DMS79 treated with DMSO at 0.1 percent for 48 hours (cell line): Measurements from ENCODE around the gene C5orf63.
"Not testable (repeated sequence)": the region's sequence is repeated elsewhere in the genome, so short reads cannot be mapped to it uniquely, and the experiment has no call there.

Source experiments
- DNase-seq: peaks from one replicate; lab custom pipeline; 2025; lab: John Stamatoyannopoulos, UW

Gene C5orf63

GRCh38 chr5:127074466-127074865 lies 1.2 kb upstream of the C5orf63 start:
- no peak for DNase-seq

GRCh38 chr5:127070243-127070642 lies 3.1 kb downstream of the C5orf63 start:
- no peak for DNase-seq

DNA sequence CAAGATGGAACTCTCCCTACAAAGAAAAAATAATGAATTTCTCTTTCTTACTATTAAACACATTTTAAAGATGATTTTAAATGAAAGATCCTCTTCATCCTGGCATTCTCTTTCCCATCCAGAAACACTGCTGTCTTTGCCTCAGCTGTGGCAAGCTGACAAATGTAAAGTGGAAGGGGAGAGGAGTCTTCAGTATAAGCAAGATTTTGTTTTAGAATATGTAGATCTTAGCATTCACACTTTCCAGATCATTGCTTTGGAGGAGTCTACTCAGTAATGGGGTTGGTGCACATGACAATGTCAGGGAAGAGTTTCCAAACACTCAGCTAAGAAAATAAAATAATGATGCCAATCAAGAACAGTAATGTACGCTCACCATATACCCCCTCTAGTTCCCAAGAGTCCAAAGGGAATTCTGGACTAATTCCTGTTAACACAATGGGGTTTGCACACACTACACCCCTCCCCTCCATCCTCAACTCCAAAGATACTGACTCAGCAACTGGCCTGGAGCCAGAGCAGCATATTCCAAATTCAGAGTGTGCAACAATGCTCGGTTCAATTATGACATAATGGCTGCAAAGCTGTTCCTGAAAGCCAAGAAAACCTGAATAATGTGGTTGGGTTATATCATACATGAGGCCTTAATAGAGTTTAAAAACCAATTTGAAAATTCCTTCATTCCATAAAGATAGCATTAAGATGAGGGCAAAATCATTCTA lies 4.6 kb downstream of the C5orf63 start:
- DNase-seq: no peak

- DNase-seq: no peak
Observed at GRCh38 chr5:127066721-127067120, 6.6 kb downstream of the C5orf63 start.

- DNase-seq: no peak
Observed at GRCh38 chr5:127064253-127064840, 9.0 kb downstream of the C5orf63 start.

GRCh38 chr5:127063257-127063913 lies 9.9 kb downstream of the C5orf63 start:
- no peak for DNase-seq

DNA sequence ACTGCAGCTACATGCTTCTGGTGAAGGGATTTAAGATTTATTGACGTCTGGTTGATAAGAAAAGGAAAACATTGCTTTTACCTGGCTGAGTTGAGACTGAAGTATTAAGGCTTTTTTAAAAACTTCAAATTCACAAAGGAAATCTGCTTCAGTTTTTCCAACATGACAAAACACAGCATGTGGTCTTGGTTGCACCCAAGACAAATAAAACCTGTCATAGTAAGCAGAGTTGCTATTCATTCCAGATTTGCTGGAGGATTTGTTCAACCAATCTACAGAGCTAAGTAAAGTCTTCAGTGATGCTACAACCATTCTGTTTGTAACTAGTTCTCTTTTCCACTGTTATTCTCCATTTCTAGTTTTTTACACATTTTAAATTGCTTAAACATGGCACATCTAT lies 11.3 kb downstream of the C5orf63 start:
- no peak for DNase-seq

GRCh38 chr5:127061537-127061936 lies 11.8 kb downstream of the C5orf63 start:
- no peak for DNase-seq

DNA sequence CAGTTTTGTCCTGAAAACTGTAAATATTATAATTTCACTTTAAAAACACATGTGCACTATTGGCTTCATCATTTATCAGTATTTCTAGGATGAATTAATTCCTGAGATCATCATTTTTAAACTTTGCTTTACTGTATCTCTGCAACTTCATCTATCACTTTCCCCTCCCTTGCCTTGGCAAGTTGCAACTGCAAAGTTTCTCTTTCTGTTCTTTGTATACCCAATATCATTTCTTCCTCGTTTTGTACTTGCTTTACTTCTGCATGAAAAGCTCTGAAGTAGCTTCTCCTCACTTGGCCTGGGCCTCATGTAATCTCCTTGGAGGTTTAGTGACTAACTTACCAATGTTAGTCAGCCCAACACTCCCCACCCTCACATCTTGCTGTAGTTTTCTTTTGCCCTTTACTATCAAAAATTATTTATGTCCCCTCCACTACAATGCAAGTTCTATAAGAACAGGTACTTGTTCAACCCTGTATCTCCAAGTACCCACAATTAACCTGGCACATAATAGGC lies 12.8 kb downstream of the C5orf63 start:
- no peak for DNase-seq

DNA sequence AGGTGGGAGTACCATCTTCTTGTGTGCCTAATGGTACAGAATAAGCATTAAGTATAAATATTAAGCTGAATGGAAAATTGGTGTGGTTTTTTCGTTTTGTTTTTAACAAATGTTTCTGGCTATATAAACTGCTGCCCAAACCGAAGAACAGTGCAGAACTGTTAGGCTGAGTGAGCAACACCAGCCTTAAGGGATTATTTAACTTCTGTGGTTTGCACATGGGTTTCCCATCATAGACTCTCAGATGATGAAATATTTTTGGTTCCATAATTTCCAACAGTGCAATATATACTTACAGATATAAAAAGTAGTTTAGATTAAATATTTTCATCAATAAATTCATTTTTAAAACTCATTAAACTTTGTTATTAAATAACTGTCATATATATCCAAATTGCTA lies 16.4 kb downstream of the C5orf63 start:
- DNase-seq: no peak

GRCh38 chr5:127055880-127056653 lies 17.2 kb downstream of the C5orf63 start:
- no peak for DNase-seq

DNA sequence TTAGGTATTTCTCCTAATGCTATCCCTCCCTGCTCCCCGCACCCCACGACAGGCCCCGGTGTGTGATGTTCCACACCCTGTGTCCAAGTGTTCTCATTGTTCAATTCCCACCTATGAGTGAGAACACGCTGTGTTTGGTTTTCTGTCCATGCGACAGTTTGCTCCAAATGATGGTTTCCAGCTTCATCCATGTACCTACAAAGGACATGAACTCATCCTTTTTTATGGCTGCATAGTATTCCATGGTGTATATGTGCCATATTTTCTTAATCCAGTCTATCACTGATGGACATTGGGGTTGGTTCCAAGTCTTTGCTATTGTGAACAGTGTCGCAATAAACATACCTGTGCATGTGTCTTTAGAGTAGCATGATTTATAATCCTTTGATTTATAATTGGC lies 19.8 kb downstream of the C5orf63 start:
- not testable (repeated sequence) for DNase-seq

DNA sequence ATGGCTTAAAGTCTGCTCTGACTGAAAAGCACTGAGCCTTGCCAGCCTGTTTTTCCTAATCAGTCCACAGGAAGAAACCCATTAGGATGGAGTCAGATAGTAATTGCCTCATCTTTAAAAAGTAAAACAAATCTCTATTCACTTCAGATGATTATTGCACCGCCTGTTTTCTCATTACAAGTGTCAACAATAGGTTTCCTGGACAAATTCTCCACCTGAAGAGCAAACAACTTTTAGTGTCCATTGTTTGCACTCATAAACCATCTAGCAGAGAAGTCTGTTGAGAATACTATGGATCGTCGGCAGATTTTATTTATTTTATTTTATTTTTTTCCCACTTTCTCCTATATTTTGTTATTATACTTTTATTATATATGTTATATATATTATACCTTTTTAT lies 20.3 kb downstream of the C5orf63 start:
- DNase-seq: no peak

- no peak for DNase-seq
Observed at GRCh38 chr5:127051591-127051990, 21.7 kb downstream of the C5orf63 start.

DNA sequence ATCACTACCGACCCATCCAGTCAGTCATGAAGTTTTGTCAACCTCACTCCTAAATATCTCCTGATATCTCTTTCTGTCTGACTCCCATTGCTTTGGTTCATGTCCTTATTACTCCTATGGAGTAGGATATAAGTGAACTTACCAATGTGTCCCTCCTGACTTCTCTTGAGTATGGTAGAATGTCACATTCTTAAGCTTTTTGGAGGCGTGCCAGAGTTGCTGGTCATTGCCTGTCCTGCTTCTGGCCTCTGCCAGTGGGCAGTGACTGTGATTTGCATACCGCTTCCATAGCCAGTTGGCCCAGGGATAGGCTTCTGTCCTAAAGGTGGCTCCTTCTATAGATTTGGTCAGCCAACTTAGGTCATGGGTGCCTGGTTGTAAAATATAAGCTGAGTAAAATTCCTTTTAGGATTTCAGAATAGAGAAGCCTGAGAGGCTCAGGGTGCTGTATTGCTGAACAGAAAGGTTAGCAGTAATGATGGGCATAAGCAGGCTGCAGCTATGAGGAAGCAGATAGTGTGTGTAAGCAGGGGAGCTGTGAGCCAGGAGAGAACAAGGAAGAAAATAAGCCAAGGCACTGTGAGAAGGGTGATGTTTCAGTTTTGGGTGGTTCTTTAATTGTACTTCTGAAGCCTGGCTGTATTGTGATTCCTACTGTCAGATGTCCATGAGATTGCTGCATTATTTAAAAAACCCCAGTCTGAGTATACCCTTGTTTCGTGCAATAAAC lies 26.8 kb downstream of the C5orf63 start:
- DNase-seq: no peak

- DNase-seq: no peak
Observed at GRCh38 chr5:127042593-127042992, 30.7 kb downstream of the C5orf63 start.

- no peak for DNase-seq
Observed at GRCh38 chr5:127041571-127041970, 31.7 kb downstream of the C5orf63 start.

GRCh38 chr5:127040796-127041520 lies 32.3 kb downstream of the C5orf63 start:
- DNase-seq: peak; percentile 74

- DNase-seq: no peak
Observed at GRCh38 chr5:127038550-127038949, 34.8 kb downstream of the C5orf63 start.

DNA sequence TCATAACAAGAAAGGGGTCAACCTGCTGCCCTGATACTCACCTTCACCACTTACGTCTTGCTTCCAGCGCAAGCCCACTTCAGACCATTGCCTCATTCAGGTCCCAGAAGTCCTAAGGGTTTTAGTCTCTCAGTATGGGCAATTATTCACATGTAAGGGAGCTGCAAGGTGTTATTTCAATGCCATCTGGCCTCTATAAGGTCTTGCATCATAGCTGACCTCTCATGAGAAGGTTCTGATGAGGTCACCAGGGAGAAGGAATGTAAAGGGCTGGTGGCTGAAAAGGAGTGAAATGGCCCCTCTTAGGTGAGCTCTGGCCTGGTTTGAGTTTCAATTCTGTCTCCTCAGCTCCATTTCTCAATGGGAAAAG lies 41.5 kb downstream of the C5orf63 start:
- no peak for DNase-seq
